Fibroblast of lung (primary cell): ENCODE data around the gene CATSPER1.

Experiments used
- CTCF ChIP-seq, 2 donors: IDR thresholded peaks in 1 of 2; conservative IDR thresholded peaks in 1 of 2; 1 replicate in 1 of 2; 2 replicates in 1 of 2; pipeline ENCODE4 v1.5.1; 2011 to 2012; ENCODE audit warnings: low read length in 2 of 2, control low read depth in 1 of 2, inconsistent platforms in 1 of 2, low read depth in 1 of 2, mild to moderate bottlenecking in 1 of 2
- EZH2 ChIP-seq: IDR thresholded peaks from 2 replicates; pipeline ENCODE4 v1.5.1; 2012; ENCODE audit warnings: low read length, control low read depth, mild to moderate bottlenecking; ENCODE audit errors: missing control alignments

- TF ChIP-seq CTCF (conservative IDR thresholded peaks at IDR 0.05 in 1 of 2, IDR thresholded peaks at IDR 0.05 in 1 of 2; ENCODE audit: low read depth in 1 of 2, low read length in 2 of 2), result no peak
- TF ChIP-seq EZH2, result no peak
These were observed 10.8 kb downstream of the CATSPER1 start for GRCh38 chr11:66015454-66015881.
